ENCODE measurements around the gene CDH23.

DNA sequence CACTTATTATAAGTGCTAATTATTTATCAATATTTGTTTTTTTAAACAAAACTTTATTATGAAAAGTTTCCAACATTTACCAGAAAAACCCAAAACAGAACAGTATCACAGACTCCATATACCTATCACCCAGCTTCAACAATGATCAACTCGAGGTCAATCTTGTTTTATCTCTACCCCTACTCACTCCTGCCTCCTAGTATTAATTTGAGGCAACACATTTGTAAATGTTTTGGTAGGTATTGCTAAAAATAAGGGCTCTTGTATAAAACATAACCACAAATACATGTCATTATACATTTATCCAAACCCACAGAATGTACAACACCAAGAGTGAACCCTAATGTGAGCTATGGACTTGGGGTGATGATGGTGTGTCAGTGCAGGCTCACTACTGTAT lies 15.9 kb upstream of the CDH23 start:
- TF ChIP-seq POLR2AphosphoS5 (IDR thresholded peaks at IDR 0.05; ENCODE audit: low read depth, low read length) (no peak), SIN3A (IDR thresholded peaks at IDR 0.05; ENCODE audit: borderline replicate concordance, insufficient read depth, low read length) (no peak)
- TF ChIP-seq, protein P1, sequence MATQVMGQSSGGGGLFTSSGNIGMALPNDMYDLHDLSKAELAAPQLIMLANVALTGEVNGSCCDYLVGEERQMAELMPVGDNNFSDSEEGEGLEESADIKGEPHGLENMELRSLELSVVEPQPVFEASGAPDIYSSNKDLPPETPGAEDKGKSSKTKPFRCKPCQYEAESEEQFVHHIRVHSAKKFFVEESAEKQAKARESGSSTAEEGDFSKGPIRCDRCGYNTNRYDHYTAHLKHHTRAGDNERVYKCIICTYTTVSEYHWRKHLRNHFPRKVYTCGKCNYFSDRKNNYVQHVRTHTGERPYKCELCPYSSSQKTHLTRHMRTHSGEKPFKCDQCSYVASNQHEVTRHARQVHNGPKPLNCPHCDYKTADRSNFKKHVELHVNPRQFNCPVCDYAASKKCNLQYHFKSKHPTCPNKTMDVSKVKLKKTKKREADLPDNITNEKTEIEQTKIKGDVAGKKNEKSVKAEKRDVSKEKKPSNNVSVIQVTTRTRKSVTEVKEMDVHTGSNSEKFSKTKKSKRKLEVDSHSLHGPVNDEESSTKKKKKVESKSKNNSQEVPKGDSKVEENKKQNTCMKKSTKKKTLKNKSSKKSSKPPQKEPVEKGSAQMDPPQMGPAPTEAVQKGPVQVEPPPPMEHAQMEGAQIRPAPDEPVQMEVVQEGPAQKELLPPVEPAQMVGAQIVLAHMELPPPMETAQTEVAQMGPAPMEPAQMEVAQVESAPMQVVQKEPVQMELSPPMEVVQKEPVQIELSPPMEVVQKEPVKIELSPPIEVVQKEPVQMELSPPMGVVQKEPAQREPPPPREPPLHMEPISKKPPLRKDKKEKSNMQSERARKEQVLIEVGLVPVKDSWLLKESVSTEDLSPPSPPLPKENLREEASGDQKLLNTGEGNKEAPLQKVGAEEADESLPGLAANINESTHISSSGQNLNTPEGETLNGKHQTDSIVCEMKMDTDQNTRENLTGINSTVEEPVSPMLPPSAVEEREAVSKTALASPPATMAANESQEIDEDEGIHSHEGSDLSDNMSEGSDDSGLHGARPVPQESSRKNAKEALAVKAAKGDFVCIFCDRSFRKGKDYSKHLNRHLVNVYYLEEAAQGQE (IDR thresholded peaks at IDR 0.05; ENCODE audit: insufficient read depth in 1 of 2, low read depth in 2 of 2, low read length in 2 of 2), result no peak
